ENCODE measurements around the gene ALG1L2.

DNA sequence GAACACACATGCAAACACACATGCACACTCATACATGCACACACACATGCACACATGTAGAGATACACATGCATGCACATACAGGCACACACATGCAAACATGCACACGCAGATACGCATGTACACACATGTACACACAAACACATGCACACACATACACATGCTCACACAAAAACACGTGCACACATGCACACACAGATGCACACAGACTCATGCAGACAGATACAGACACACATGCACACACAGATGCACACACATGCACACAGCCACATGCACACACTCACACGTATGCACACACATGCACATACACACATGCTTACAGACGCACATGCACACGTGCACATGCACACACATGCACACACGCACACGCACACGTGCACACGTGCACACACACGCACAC, 37.3 kb upstream of the ALG1L2 start:
- TF ChIP-seq, protein P1, sequence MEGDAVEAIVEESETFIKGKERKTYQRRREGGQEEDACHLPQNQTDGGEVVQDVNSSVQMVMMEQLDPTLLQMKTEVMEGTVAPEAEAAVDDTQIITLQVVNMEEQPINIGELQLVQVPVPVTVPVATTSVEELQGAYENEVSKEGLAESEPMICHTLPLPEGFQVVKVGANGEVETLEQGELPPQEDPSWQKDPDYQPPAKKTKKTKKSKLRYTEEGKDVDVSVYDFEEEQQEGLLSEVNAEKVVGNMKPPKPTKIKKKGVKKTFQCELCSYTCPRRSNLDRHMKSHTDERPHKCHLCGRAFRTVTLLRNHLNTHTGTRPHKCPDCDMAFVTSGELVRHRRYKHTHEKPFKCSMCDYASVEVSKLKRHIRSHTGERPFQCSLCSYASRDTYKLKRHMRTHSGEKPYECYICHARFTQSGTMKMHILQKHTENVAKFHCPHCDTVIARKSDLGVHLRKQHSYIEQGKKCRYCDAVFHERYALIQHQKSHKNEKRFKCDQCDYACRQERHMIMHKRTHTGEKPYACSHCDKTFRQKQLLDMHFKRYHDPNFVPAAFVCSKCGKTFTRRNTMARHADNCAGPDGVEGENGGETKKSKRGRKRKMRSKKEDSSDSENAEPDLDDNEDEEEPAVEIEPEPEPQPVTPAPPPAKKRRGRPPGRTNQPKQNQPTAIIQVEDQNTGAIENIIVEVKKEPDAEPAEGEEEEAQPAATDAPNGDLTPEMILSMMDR (IDR thresholded peaks at IDR 0.05) = no peak
- TF ChIP-seq POLR2AphosphoS5 (IDR thresholded peaks at IDR 0.05) = no peak
- TF ChIP-seq POLR2A (IDR thresholded peaks at IDR 0.05; ENCODE audit: low read depth) = no peak
- TF ChIP-seq EP300 (IDR thresholded peaks at IDR 0.05) = no peak

Data from esophagus muscularis mucosa (tissue), 4 donors.